Fibroblast of lung (primary cell): Measurements from ENCODE around the gene EXO1.

Experiments used
- EZH2 ChIP-seq: IDR thresholded peaks from 2 replicates; pipeline ENCODE4 v1.5.1; 2012; ENCODE audit warnings: low read length, control low read depth, mild to moderate bottlenecking; ENCODE audit errors: missing control alignments
- TF ChIP-seq, protein P1 (sequence below), 2 donors: IDR thresholded peaks in 1 of 2; conservative IDR thresholded peaks in 1 of 2; 1 replicate in 1 of 2; 2 replicates in 1 of 2; pipeline ENCODE4 v1.5.1; 2011 to 2012; ENCODE audit warnings: low read length in 2 of 2, control low read depth in 1 of 2, inconsistent platforms in 1 of 2, low read depth in 1 of 2, mild to moderate bottlenecking in 1 of 2

- TF ChIP-seq, protein P1, sequence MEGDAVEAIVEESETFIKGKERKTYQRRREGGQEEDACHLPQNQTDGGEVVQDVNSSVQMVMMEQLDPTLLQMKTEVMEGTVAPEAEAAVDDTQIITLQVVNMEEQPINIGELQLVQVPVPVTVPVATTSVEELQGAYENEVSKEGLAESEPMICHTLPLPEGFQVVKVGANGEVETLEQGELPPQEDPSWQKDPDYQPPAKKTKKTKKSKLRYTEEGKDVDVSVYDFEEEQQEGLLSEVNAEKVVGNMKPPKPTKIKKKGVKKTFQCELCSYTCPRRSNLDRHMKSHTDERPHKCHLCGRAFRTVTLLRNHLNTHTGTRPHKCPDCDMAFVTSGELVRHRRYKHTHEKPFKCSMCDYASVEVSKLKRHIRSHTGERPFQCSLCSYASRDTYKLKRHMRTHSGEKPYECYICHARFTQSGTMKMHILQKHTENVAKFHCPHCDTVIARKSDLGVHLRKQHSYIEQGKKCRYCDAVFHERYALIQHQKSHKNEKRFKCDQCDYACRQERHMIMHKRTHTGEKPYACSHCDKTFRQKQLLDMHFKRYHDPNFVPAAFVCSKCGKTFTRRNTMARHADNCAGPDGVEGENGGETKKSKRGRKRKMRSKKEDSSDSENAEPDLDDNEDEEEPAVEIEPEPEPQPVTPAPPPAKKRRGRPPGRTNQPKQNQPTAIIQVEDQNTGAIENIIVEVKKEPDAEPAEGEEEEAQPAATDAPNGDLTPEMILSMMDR (conservative IDR thresholded peaks at IDR 0.05 in 1 of 2, IDR thresholded peaks at IDR 0.05 in 1 of 2; ENCODE audit: low read depth in 1 of 2, low read length in 2 of 2): no peak
- TF ChIP-seq EZH2: no peak
Observed at GRCh38 chr1:241870336-241870735, 22.3 kb downstream of the EXO1 start.
